Heart left ventricle (tissue), 16 donors: ENCODE measurements around the gene FBXL4. TPM values are rescaled to one million over a fixed set of nuclear protein-coding genes. Genes with fewer than 3 reads are reported as not detected.

Experiments
- ATAC-seq, 4 donors: fragments of 200-7000 bp; cut with Tn5 transposase; one replicate each; pipeline ENCODE4 v1.9.1; 2020 to 2022; ENCODE audit warnings: moderate library complexity in 4 of 4, mild to moderate bottlenecking in 3 of 4, moderate number of reproducible peaks in 1 of 4
- DNase-seq, 5 donors: peaks; one replicate each; pipeline ENCODE4 v3.0.0-alpha.2; 2020
- H3K27ac ChIP-seq, 12 donors: fragments of 200-600 bp; sonication (generic) in 4 of 12; one replicate each; pipeline versions ENCODE4 v1.5.0 to v1.8.0; 2016 to 2022; ENCODE audit warnings: mild to moderate bottlenecking in 2 of 12
- H3K27me3 ChIP-seq, 9 donors: fragments of 200-600 bp; sonication (generic) in 2 of 9; one replicate each; pipeline versions ENCODE4 v1.5.1 to v1.8.0; 2016 to 2022; ENCODE audit warnings: mild to moderate bottlenecking in 3 of 9
- H3K36me3 ChIP-seq, 9 donors: fragments of 200-600 bp; sonication (generic) in 2 of 9; one replicate each; pipeline versions ENCODE4 v1.5.0 to v1.8.0; 2018 to 2022; ENCODE audit warnings: mild to moderate bottlenecking in 2 of 9
- H3K4me1 ChIP-seq, 12 donors: fragments of 200-600 bp; sonication (generic) in 4 of 12; one replicate each; pipeline versions ENCODE4 v1.5.0 to v1.8.0; 2016 to 2022; ENCODE audit warnings: mild to moderate bottlenecking in 3 of 12
- H3K4me3 ChIP-seq, 12 donors: fragments of 200-600 bp; sonication (generic) in 4 of 12; one replicate each; pipeline versions ENCODE4 v1.5.0 to v1.8.0; 2017 to 2022; ENCODE audit warnings: mild to moderate bottlenecking in 9 of 12, moderate library complexity in 4 of 12
- H3K9me3 ChIP-seq, 12 donors: fragments of 200-600 bp; sonication (generic) in 4 of 12; one replicate each; pipeline versions ENCODE4 v1.5.0 to v1.8.0; 2016 to 2022; ENCODE audit warnings: mild to moderate bottlenecking in 1 of 12
- POLR2A ChIP-seq, 2 donors: fragments of 450-650 bp; IDR thresholded peaks; one replicate each; pipeline ENCODE4 v1.6.1; 2017; ENCODE audit warnings: antibody characterized with exemption in 2 of 2, mild to moderate bottlenecking in 2 of 2, moderate library complexity in 2 of 2
- WGBS, 4 donors: extraction: QIAGEN DNeasy Blood & Tissue Kit in 2 of 4; methylation state at CpG; one replicate each; pipeline versions ENCODE4 v1.1.5 to v1.1.7; 2013 to 2018; 5-methylcytosine and 5-hydroxymethylcytosine counted together
- intact Hi-C, 10 donors: fragments of 100-400 bp; cut with DNase I; formaldehyde crosslinking; loops; one replicate each; pipeline versions ENCODE4 v1.11.1 to v1.14.2; 2022
- polyA plus RNA-seq, 2 donors: library from polyadenylated mRNA; stranded (reverse); fragments of 200-250 nt; gene quantifications; one replicate each; pipeline ENCODE4 v1.2.3, GENCODE V29; 2013
- total RNA-seq, 9 donors: library from RNA; depleted of rRNA in 2 of 9; stranded (reverse); fragments of >200 nt in 2 of 9; fragmentation: NEBNext Ultra II Directional in 3 of 9; extraction: Animal tissue kit (Norgen Biotek cat#: 25700) in 3 of 9; gene quantifications; one replicate each; pipeline versions ENCODE4 v1.1.0 to v1.2.4, GENCODE V29; 2016 to 2023
- TF ChIP-seq, protein P1 (sequence below), 12 donors: fragments of 200-600 bp; sonication (generic) in 4 of 12; IDR thresholded peaks; one replicate each; pipeline versions ENCODE4 v1.5.0 to v1.8.0; 2018 to 2022; ENCODE audit warnings: antibody characterized with exemption in 12 of 12, mild to moderate bottlenecking in 5 of 12
- donor health status: ischemic (EF 13 %, LVEDD 7.1; RV severe dilation, severe dysfunction).
- donor health status: healthy with polysubstance abuse.
- donor health status: DM: no; HTN: yes; CAD: no.
- donor health status: DM: no; HTN: no; CAD: no.
- donor health status: ischemic (EF 25% LVEDD 6.9; RV normal size, moderate dysfunction).
- donor health status: ischemic (EF 25% LVEDD 5.7; RV mildly dilated, moderate dysfunction).
- donor health status: healthy.
- donor health status: DM: yes; HTN: yes; CAD: no.
- donor health status: ischemic (EF 35%, LVEDD 5.7; RV mildly dilated, moderate dysfunction).
- donor health status: nonischemic (EF 11% LVEDD 7.7; RV severe dilation, severe dysfunction).
- donor health status: DM: yes; HTN: yes; CAD: no.
- donor health status: PGD.
- donor health status: ischemic (EF 29% LVEDD 5.4; RV normal size, mild dysfunction).
- donor health status: nonischemic (EF 23%, LVEDD 6.1; RV moderate dilation, normal function).

FBXL4 gene
- total and polyA plus RNA-seq, 11 donors: 2.9 to 22.0 (median 15.9) TPM

DNA sequence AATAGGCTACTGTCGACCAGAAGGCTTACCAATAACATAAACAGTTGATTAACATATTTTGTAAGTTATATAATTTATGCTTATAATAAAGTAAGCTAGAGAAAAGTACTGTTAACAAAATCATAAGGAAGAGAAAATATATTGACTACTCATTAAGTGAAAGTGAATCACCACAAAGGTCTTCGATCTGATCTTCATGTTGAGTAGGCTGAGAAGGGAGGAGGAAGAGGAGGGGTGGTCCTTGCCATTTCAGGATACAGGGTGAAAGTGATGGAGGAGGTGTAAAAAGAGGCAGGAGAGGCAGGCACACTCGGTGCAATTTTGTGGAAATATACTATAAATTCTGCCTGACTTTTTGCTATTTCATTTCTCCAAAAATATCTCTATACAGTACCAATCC, 10.4 kb downstream of the FBXL4 start:
- H3K9me3 ChIP-seq: peaks cover 0 to 28% (median 10%) of the 10 kb centered on the region in 12 donors
- no peaks in the 10 kb centered on the region for H3K27me3 ChIP-seq
- no peak overlapping the region for H3K4me3 ChIP-seq
- no peak overlapping the region for H3K27ac ChIP-seq
- WGBS, 4 donors: 92 to 95% (median 93%) methylated on average over 3 of the region's 3 CpGs
- no peak for ATAC-seq
- H3K4me1 ChIP-seq: peaks cover 0 to 9% (median under 1%) of the 10 kb centered on the region in 12 donors
- intact Hi-C loops: no loop called here
- no peak for DNase-seq
- TF ChIP-seq, protein P1, sequence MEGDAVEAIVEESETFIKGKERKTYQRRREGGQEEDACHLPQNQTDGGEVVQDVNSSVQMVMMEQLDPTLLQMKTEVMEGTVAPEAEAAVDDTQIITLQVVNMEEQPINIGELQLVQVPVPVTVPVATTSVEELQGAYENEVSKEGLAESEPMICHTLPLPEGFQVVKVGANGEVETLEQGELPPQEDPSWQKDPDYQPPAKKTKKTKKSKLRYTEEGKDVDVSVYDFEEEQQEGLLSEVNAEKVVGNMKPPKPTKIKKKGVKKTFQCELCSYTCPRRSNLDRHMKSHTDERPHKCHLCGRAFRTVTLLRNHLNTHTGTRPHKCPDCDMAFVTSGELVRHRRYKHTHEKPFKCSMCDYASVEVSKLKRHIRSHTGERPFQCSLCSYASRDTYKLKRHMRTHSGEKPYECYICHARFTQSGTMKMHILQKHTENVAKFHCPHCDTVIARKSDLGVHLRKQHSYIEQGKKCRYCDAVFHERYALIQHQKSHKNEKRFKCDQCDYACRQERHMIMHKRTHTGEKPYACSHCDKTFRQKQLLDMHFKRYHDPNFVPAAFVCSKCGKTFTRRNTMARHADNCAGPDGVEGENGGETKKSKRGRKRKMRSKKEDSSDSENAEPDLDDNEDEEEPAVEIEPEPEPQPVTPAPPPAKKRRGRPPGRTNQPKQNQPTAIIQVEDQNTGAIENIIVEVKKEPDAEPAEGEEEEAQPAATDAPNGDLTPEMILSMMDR (IDR thresholded peaks at IDR 0.05): no peak
- TF ChIP-seq POLR2A (IDR thresholded peaks at IDR 0.05): no peak
- H3K36me3 ChIP-seq: peaks cover 0 to 11% (median 0%) of the 10 kb centered on the region in 9 donors

DNA sequence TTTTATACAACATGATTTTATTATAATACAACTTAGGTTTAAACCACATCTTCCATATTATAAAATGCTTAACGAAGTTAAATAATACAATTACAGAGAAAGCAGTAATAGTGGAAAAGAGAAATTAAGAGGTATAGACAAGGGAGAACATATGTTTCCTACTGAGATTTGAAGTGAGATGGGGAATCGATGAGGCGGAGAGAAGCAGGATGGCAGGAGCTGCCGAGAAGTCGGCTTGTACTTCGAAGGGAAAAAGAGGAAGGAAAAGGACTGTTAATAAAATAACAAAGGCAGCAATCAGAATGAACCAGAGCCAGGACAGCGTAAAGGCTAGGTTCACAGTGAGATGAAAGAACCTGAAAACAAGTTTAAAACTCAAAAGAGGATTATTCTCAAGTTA, 15.4 kb downstream of the FBXL4 start:
- ATAC-seq: no peak
- WGBS, 4 donors: 61 to 70% (median 68%) methylated on average over 7 of the region's 7 CpGs
- TF ChIP-seq POLR2A (IDR thresholded peaks at IDR 0.05): no peak
- TF ChIP-seq, protein P1 (IDR thresholded peaks at IDR 0.05): no peak

DNA sequence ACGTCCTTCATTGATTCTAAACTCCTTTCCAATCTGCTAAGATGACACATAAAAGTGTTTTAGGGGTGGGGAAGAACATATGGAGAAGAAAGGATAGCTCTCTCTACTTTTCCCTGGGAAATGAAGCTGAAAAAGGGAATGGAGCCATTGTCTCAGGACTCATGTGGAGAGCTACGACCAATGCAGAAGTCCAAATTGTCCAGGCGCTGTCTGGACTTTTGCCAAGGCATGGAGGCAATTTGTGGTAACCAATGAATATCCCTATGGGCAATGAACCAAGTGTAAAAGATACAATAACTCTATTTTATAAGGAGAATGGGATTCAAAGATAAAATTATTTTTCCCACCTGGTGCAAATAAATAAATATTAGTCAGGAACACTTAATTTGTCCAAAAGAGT, 16.1 kb downstream of the FBXL4 start:
- Histone ChIP-seq H3K4me1 (peaks cover 0 to 28% (median 9%) of the 10 kb centered on the region in 12 donors), H3K27ac (no peak overlapping the region), H3K4me3 (no peak overlapping the region), H3K9me3 (no peaks in the 10 kb centered on the region), H3K27me3 (no peaks in the 10 kb centered on the region), H3K36me3 (peaks cover 0 to 15% (median 2%) of the 10 kb centered on the region in 9 donors)
- ATAC-seq (no peak), DNase-seq (no peak)
- TF ChIP-seq POLR2A (IDR thresholded peaks at IDR 0.05): no peak
- TF ChIP-seq, protein P1 (IDR thresholded peaks at IDR 0.05): no peak
- intact Hi-C loops: no loop called here
- 73 to 84% (median 80%) methylated on average over 3 of the region's 3 CpGs for WGBS, 4 donors

More for the DNA sequence above, 15.4 kb downstream of the FBXL4 start:
- Histone ChIP-seq H3K27ac (no peak overlapping the region), H3K27me3 (no peaks in the 10 kb centered on the region), H3K36me3 (peaks cover 0 to 11% (median 0%) of the 10 kb centered on the region in 9 donors), H3K9me3 (no peaks in the 10 kb centered on the region), H3K4me1 (peaks cover 0 to 27% (median 6%) of the 10 kb centered on the region in 12 donors), H3K4me3 (no peak overlapping the region)
- DNase-seq: no peak
- intact Hi-C loops: no loop called here

DNA sequence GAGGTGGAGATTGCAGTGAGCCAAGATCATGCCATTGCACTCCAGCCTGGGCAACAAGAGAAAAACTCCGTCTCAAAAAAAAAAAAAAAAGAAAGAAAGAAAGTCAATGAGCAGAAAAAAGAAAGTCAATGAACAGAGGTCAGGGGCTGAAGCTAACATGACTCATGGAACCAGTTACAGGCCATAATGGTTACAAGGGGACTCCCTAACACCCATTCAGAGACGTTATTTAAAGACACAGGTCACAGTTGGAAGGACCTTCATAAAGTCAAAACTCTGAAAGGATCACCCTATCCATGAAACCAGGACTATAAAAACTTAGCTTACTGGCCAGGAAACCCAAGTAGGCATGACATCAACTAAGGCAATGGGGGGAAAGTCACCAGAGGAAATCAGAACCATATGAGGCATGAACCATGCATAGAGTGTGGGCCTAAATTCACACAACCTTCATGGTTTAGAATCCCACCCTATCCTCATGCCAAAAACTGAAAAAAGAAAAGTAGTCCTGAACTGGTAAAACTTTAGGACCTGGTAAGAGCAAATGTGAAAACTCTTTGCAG, 18.2 kb downstream of the FBXL4 start:
- DNase-seq: no peak
- Histone ChIP-seq H3K27me3 (no peaks in the 10 kb centered on the region), H3K36me3 (peaks cover 0 to 29% (median 6%) of the 10 kb centered on the region in 9 donors), H3K4me3 (no peak overlapping the region), H3K4me1 (peaks cover 0 to 33% (median 10%) of the 10 kb centered on the region in 12 donors), H3K9me3 (no peaks in the 10 kb centered on the region), H3K27ac (no peak overlapping the region)
- WGBS, 4 donors: 61 to 80% (median 78%) methylated on average over 2 of the region's 2 CpGs
- no peak for ATAC-seq
- intact Hi-C loops: no loop called here
- TF ChIP-seq, protein P1 (IDR thresholded peaks at IDR 0.05): no peak
- no peak for TF ChIP-seq POLR2A (IDR thresholded peaks at IDR 0.05)
